Smooth muscle cell (in vitro differentiated cells): ENCODE data around the gene C6orf118. TPM values are rescaled to one million over a fixed set of nuclear protein-coding genes. Genes with fewer than 3 reads are reported as not detected.

Experiments used
- DNase-seq: peaks from one replicate; lab custom pipeline; 2025; ENCODE audit not compliant: unreplicated experiment; lab: John Stamatoyannopoulos, UW
- H2AFZ ChIP-seq: fragments of 200-600 bp; sonication (generic); 2 replicates; pipeline ENCODE4 v1.6.0; 2016; ENCODE audit warnings: antibody characterized with exemption, low read depth, mild to moderate bottlenecking
- H3F3A ChIP-seq: fragments of 200-600 bp; sonication (generic); 2 replicates; pipeline ENCODE4 v1.6.0; 2017; ENCODE audit warnings: antibody characterized with exemption, low read depth
- H3K27ac ChIP-seq: fragments of 200-600 bp; sonication (generic); 2 replicates; pipeline ENCODE4 v1.5.1; 2016; ENCODE audit warnings: low read depth, mild to moderate bottlenecking
- H3K27me3 ChIP-seq: fragments of 200-600 bp; sonication (generic); 2 replicates; pipeline ENCODE4 v1.6.1; 2016; ENCODE audit warnings: low read depth, mild to moderate bottlenecking
- H3K36me3 ChIP-seq: fragments of 200-600 bp; sonication (generic); 2 replicates; pipeline ENCODE4 v1.5.1; 2016; ENCODE audit warnings: low read depth
- H3K4me1 ChIP-seq: fragments of 200-600 bp; sonication (generic); 2 replicates; pipeline ENCODE4 v1.5.1; 2016; ENCODE audit warnings: low read depth
- H3K4me2 ChIP-seq: fragments of 200-600 bp; sonication (generic); 2 replicates; pipeline ENCODE4 v1.6.0; 2016; ENCODE audit warnings: mild to moderate bottlenecking
- H3K4me3 ChIP-seq: fragments of 200-600 bp; sonication (generic); 2 replicates; pipeline ENCODE4 v1.5.1; 2016; ENCODE audit warnings: mild to moderate bottlenecking
- H3K79me2 ChIP-seq: fragments of 200-600 bp; sonication (generic); 2 replicates; pipeline ENCODE4 v1.6.0; 2016; ENCODE audit warnings: low read depth, mild to moderate bottlenecking
- H3K9ac ChIP-seq: fragments of 200-600 bp; sonication (generic); 2 replicates; pipeline ENCODE4 v1.6.0; 2016; ENCODE audit warnings: low read depth
- H3K9me3 ChIP-seq: fragments of 200-600 bp; sonication (generic); replicated peaks from 2 replicates; pipeline ENCODE4 v1.5.1; 2016; ENCODE audit warnings: low read depth
- H4K20me1 ChIP-seq: fragments of 200-600 bp; sonication (generic); 2 replicates; pipeline ENCODE4 v1.6.0; 2016; ENCODE audit warnings: low read depth
- WGBS: methylation state at CpG from one replicate; pipeline ENCODE4 v1.1.7; 2016; ENCODE audit warnings: low lambda C conversion rate; 5-methylcytosine and 5-hydroxymethylcytosine counted together
- polyA plus RNA-seq: library from polyadenylated mRNA; unstranded; fragments of >200 nt; fragmentation: Nextera tagmentation; extraction: Ambion mirVana; gene quantifications from 2 replicates; pipeline ENCODE4 v1.2.1, GENCODE V29; 2016
- total RNA-seq: library from RNA; depleted of rRNA; stranded (reverse); fragments of >200 nt; gene quantifications from 2 replicates; pipeline ENCODE4 v1.2.3, GENCODE V29; 2014
- TF ChIP-seq, protein P1 (sequence below): fragments of 200-600 bp; sonication (generic); IDR thresholded peaks from 2 replicates; pipeline ENCODE4 v1.5.1; 2017; ENCODE audit warnings: borderline replicate concordance, mild to moderate bottlenecking, antibody characterized with exemption; ENCODE audit not compliant: insufficient read depth, poor library complexity, severe bottlenecking

C6orf118 gene
- total and polyA plus RNA-seq, 2 experiments from 2014 or later: not detected

DNA sequence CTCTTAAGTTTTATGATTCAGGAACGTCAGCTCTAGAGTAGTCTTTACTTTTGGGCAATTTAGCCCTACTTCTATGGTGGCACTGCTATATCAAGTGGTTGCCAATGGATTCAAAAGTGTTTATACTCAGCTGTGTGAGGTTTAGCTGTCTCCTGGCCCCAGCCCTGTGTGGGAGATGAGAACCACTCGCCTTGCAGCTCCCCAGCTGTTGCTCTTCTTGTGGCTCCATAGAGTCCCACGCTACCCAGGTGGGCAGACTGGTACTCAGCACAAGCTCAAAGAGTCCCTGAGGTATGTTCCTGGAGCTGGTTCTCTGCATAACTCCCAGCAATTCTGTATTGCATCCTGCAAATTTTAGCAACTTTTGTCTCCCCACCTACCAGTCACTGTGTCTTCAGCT lies 59.6 kb downstream of the C6orf118 start:
- Histone ChIP-seq H3K9me3 (no peaks in the 10 kb centered on the region), H4K20me1 (no peaks in the 10 kb centered on the region), H3K4me1 (no peaks in the 10 kb centered on the region), H3F3A (no peaks in the 10 kb centered on the region), H3K4me2 (no peak overlapping the region), H2AFZ (no peak overlapping the region), H3K4me3 (no peak overlapping the region), H3K27me3 (no peaks in the 10 kb centered on the region), H3K9ac (no peak overlapping the region), H3K79me2 (no peaks in the 10 kb centered on the region), H3K27ac (no peak overlapping the region), H3K36me3 (no peaks in the 10 kb centered on the region)
- TF ChIP-seq, protein P1, sequence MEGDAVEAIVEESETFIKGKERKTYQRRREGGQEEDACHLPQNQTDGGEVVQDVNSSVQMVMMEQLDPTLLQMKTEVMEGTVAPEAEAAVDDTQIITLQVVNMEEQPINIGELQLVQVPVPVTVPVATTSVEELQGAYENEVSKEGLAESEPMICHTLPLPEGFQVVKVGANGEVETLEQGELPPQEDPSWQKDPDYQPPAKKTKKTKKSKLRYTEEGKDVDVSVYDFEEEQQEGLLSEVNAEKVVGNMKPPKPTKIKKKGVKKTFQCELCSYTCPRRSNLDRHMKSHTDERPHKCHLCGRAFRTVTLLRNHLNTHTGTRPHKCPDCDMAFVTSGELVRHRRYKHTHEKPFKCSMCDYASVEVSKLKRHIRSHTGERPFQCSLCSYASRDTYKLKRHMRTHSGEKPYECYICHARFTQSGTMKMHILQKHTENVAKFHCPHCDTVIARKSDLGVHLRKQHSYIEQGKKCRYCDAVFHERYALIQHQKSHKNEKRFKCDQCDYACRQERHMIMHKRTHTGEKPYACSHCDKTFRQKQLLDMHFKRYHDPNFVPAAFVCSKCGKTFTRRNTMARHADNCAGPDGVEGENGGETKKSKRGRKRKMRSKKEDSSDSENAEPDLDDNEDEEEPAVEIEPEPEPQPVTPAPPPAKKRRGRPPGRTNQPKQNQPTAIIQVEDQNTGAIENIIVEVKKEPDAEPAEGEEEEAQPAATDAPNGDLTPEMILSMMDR: no peak
- 83% methylated on average over 3 of the region's 3 CpGs for WGBS
- no peak for DNase-seq

DNA sequence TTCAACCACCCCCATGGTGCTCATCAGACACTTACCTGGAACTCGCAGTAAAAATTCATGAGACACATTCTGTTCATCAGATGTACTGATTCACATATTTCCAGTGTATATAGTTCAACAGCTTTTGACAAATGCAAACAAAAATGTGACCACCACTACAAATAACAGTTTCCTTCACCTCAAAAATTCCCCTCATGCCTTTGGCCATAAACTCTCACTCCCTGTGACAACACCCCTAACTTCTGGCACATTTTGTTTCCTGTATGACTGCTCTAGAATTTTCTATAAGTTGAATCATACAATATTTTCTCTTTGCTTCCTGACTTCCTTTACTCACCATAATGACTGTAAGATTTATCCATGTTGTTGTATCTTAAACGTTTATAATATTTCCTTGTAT lies 63.7 kb downstream of the C6orf118 start:
- no peaks in the 10 kb centered on the region for H3K36me3 ChIP-seq
- no peak overlapping the region for H3K9ac ChIP-seq
- no peaks in the 10 kb centered on the region for H4K20me1 ChIP-seq
- H2AFZ ChIP-seq: peak overlapping the region; percentile 38
- H3K27ac ChIP-seq: no peak overlapping the region
- no peaks in the 10 kb centered on the region for H3K79me2 ChIP-seq
- H3F3A ChIP-seq: no peaks in the 10 kb centered on the region
- no peaks in the 10 kb centered on the region for H3K9me3 ChIP-seq
- no peak overlapping the region for H3K4me3 ChIP-seq
- DNase-seq: no peak
- H3K27me3 ChIP-seq: no peaks in the 10 kb centered on the region
- no peaks in the 10 kb centered on the region for H3K4me1 ChIP-seq
- no peak overlapping the region for H3K4me2 ChIP-seq
- 58% methylated on average over 2 of the region's 2 CpGs for WGBS
- TF ChIP-seq, protein P1: no peak

DNA sequence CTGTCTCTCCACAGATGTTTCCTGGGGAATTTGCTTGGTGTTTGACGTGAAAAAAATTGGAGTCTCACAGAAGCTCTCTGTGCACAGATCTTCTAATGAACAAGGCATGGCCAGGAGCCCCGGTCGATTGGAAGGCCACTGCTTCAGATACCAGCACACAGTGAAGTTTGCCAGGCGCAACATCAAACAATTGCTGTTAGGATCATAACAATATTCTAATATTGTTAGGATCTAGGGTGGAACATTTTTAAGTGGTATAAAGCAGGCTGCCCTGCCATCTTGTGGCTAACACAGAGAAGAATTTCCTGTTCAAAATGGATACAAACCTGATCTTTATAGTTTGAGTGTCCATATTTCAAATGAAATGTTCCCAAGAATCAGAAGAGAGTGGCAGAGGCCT lies 64.1 kb downstream of the C6orf118 start:
- no peaks in the 10 kb centered on the region for H3K27me3 ChIP-seq
- no peaks in the 10 kb centered on the region for H3K79me2 ChIP-seq
- DNase-seq: no peak
- H3K27ac ChIP-seq: no peak overlapping the region
- H3K9ac ChIP-seq: no peak overlapping the region
- no peaks in the 10 kb centered on the region for H3K4me1 ChIP-seq
- no peaks in the 10 kb centered on the region for H3K36me3 ChIP-seq
- H3K4me2 ChIP-seq: no peak overlapping the region
- no peaks in the 10 kb centered on the region for H3K9me3 ChIP-seq
- H2AFZ ChIP-seq: peak overlapping the region; percentile 38
- H3F3A ChIP-seq: no peaks in the 10 kb centered on the region
- WGBS: 84% methylated on average over 4 of the region's 4 CpGs
- TF ChIP-seq, protein P1: peak; percentile 55
- no peaks in the 10 kb centered on the region for H4K20me1 ChIP-seq
- H3K4me3 ChIP-seq: no peak overlapping the region

DNA sequence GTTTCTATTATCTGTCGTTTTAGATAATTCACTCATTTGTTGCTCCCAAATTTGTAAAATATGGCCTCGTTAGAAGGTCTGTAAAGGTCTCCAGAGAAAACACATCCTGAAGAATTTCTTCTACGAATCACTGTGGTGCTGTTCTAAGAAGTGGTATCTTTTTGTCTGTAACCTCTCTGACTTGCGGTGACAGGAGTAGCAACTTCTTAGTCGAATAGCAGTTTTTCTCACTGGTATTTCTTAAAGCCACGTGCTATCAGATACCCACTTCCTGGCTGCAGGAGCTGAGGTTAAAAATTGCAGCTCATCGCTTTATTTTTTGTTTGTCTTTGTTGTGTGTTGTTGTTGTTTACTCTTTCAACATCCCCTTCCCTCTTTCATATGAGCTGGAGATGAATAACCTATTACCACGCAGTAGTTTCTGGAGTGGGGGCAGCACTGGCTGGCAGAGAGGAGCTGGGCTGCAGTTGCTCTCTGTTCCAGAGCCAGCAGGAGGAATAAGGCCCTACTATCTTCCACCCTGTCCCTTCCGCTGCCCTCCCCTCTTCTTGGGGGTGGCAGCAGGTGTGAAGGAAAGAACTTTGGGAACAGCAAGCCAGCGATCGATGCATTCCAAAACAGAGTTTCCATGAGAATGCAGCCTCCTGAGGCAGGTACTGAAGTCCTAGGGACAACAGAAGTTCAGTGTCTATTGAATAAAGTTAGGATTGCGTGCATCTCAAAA lies 64.7 kb downstream of the C6orf118 start:
- Histone ChIP-seq H2AFZ (peak overlapping the region; percentile 38), H3K4me2 (no peak overlapping the region), H3K79me2 (no peaks in the 10 kb centered on the region), H3F3A (no peaks in the 10 kb centered on the region), H3K36me3 (no peaks in the 10 kb centered on the region), H3K9me3 (no peaks in the 10 kb centered on the region), H3K4me1 (no peaks in the 10 kb centered on the region), H3K27me3 (no peaks in the 10 kb centered on the region), H3K9ac (no peak overlapping the region), H4K20me1 (no peaks in the 10 kb centered on the region), H3K4me3 (no peak overlapping the region), H3K27ac (no peak overlapping the region)
- WGBS: 58% methylated on average over 12 of the region's 12 CpGs
- no peak for DNase-seq
- TF ChIP-seq, protein P1: no peak
